ENCODE measurements around the gene MSI2. TPM values are rescaled to one million over a fixed set of nuclear protein-coding genes. Genes with fewer than 3 reads are reported as not detected.

MSI2 gene
- total and polyA plus RNA-seq, 2 donors (not counting 3 experiments of a cell fraction or from before 2014, with no cell fraction given) = 20.9 to 59.3 TPM

DNA sequence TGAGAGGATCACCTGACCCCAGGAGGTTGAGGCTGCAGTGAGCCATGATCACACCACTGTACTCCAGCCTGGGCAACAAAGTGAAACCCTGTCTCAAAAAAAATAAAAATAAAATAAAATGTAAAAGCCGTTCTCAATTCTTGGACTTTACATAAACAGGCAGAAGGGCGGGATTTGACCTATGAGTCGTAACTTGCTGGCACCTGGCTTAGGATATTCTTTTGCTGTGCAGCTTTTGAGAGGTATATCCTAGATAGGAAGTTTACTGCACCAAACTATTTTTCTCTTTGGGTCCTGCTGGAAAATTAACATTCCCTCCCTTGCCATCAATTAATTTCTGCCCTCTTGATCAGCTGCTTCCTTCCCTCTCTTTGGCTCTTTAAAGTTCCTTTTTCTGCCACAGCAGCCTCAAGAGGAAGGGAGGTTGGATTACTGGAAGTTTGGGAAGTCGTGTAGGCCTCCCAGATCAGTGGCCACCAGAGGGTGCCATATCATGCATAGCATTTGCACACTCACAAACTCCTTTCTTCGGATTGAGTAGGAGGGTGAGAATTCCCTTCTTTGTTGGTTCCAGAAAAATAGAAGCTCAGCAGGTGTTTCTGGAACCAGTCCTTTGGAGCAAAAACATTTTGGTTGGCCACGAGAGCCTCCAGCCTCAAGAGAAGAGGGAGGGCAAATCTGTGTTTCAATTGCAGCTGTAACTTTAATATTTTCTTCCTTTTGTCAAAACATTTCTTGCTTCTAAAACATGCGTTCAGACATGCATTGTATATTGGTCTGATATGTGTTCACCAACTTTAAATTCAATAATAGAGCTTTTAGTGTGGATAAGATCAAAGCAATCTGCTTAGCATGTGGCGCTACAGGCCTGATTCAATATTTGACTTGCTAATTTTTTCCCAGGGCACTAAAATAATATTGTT is 341.5 kb downstream of the MSI2 start:
- Histone ChIP-seq H3K4me2 (ENCODE audit: insufficient read depth, low read length) (no peak overlapping the region), H3K27ac (ENCODE audit: insufficient read depth, low read depth, low read length) (no peak overlapping the region), H2AFZ (ENCODE audit: low read depth, low read length) (no peak overlapping the region), H4K20me1 (replicated peaks; ENCODE audit: control insufficient read depth, extremely low read depth, insufficient read depth, low read length) (peaks cover 1% of the 10 kb centered on the region), H3K9ac (replicated peaks; ENCODE audit: extremely low read depth, insufficient read depth, low read length) (no peak overlapping the region), H3K9me3 (replicated peaks; ENCODE audit: control insufficient read depth, insufficient read depth, low read length) (no peaks in the 10 kb centered on the region), H3K79me2 (ENCODE audit: control insufficient read depth, insufficient read depth, low read length) (no peaks in the 10 kb centered on the region), H3K36me3 (ENCODE audit: control insufficient read depth in 2 of 2, extremely low read depth in 1 of 2, insufficient read depth in 2 of 2, low read length in 2 of 2) (no peaks in the 10 kb centered on the region), H3K9me1 (replicated peaks; ENCODE audit: control insufficient read depth, extremely low read depth, insufficient read depth, low read length) (no peaks in the 10 kb centered on the region), H3K4me3 (replicated peaks in 1 of 3; ENCODE audit: insufficient read depth in 1 of 3, low read depth in 1 of 3, low read length in 3 of 3) (no peak overlapping the region), H3K4me1 (ENCODE audit: control insufficient read depth, extremely low read depth, insufficient read depth, low read length) (no peaks in the 10 kb centered on the region), H3K27me3 (ENCODE audit: control insufficient read depth in 2 of 2, insufficient read depth in 2 of 2, low read length in 2 of 2) (peaks cover 7 to 9% of the 10 kb centered on the region in 2 experiments)
- peak; percentile 76 for FAIRE-seq
- intact Hi-C loops (cut with micrococcal nuclease) (loop anchor here (1.0 to 5.0 kb wide), 9 partner anchors 65 to 466 kb away; partner anchors contain the start of gene MSI2), dilution Hi-C loops (cut with MboI; ENCODE audit: extremely low pct_ligation_motif_present, low sequenced_read_pairs) (no loop called here)
- DNase-seq (ENCODE audit: low read depth, low spot score) = peak; percentile 67
- TF ChIP-seq JUN (IDR thresholded peaks at IDR 0.05; ENCODE audit: borderline replicate concordance, insufficient read depth, insufficient read length, low read depth) (no peak), CTCF (IDR thresholded peaks at IDR 0.05; ENCODE audit: extremely low read depth in 1 of 2, insufficient read depth in 1 of 2, low read depth in 1 of 2, low read length in 2 of 2) (peak; percentile 78 to 79), FOS (IDR thresholded peaks at IDR 0.05; ENCODE audit: borderline replicate concordance, insufficient read depth, low read length) (peak; percentile 14)
- no TSS peak for BruUV-seq (replicated peaks)
- POLR2A ChIA-PET = no interaction called here
- CTCF ChIA-PET = interaction anchor here (0.6 to 5.7 kb wide), 25 partner anchors 8 to 515 kb away, joined by 3 to 120 read pairs (median 4); no protein-coding TSS in a partner anchor

Measured in endothelial cell of umbilical vein (primary cell).